Caco-2 (cell line): ENCODE measurements around the gene STAM. TPM values are rescaled to one million over a fixed set of nuclear protein-coding genes. Genes with fewer than 3 reads are reported as not detected.

Source experiments
- BruUV-seq: library from RNA; stranded (reverse); fragments of 400-500 nt; replicated peaks from 2 replicates; lab custom pipeline; 2021; lab: Mats Ljungman, UMichigan
- CTCF ChIA-PET: fragments of 300-600 bp; sonication (Branson Sonifier 250); formaldehyde crosslinking; loops from one replicate; lab custom pipeline; 2022; ENCODE audit warnings: antibody characterized with exemption; lab: Charles Lee
- POLR2A ChIA-PET: fragments of 300-600 bp; sonication (Branson Sonifier 250); formaldehyde crosslinking; loops from one replicate; lab custom pipeline; 2022; ENCODE audit warnings: antibody characterized with exemption; lab: Charles Lee
- DNase-seq, 2 experiments: peaks; one replicate each; pipeline versions ENCODE4 v3.0.0 to v3.0.0-alpha.2; 2020 to 2022
- H3K27me3 ChIP-seq: replicated peaks from 2 replicates; pipeline ENCODE4 v1.6.0; 2011; ENCODE audit warnings: low read length; ENCODE audit not compliant: control insufficient read depth, insufficient read depth
- H3K36me3 ChIP-seq: 2 replicates; pipeline ENCODE4 v1.5.1; 2011; ENCODE audit warnings: low read length; ENCODE audit not compliant: control insufficient read depth, insufficient read depth
- H3K4me1 ChIP-seq: fragments of 250-450 bp; sonication (Bioruptor Pico); 2 replicates; pipeline ENCODE4 v1.5.1; 2020; ENCODE audit warnings: mild to moderate bottlenecking
- H3K4me3 ChIP-seq: 2 replicates; pipeline ENCODE4 v1.5.1; 2011; ENCODE audit warnings: low read depth, mild to moderate bottlenecking, control low read depth, low read length
- H3K9me3 ChIP-seq: fragments of 250-450 bp; sonication (Bioruptor Pico); 2 replicates; pipeline ENCODE4 v1.5.1; 2020; ENCODE audit warnings: mild to moderate bottlenecking, moderate library complexity
- H3K27ac Mint-ChIP-seq: one replicate; pipeline ENCODE4 v1.8.0; 2022; ENCODE audit warnings: mixed read lengths; ENCODE audit not compliant: unreplicated experiment
- H3K27me3 Mint-ChIP-seq: one replicate; pipeline ENCODE4 v1.8.0; 2022; ENCODE audit warnings: mixed read lengths; ENCODE audit not compliant: insufficient read depth, unreplicated experiment
- H3K36me3 Mint-ChIP-seq: one replicate; pipeline ENCODE4 v1.8.0; 2022; ENCODE audit warnings: mild to moderate bottlenecking, mixed read lengths; ENCODE audit not compliant: insufficient read depth, unreplicated experiment
- H3K4me1 Mint-ChIP-seq: one replicate; pipeline ENCODE4 v1.8.0; 2022; ENCODE audit warnings: low read depth, mixed read lengths; ENCODE audit not compliant: unreplicated experiment
- H3K4me3 Mint-ChIP-seq: one replicate; pipeline ENCODE4 v1.8.0; 2022; ENCODE audit warnings: mild to moderate bottlenecking, moderate library complexity, mixed read lengths; ENCODE audit not compliant: unreplicated experiment
- H3K9me3 Mint-ChIP-seq: one replicate; pipeline ENCODE4 v1.8.0; 2022; ENCODE audit warnings: mixed read lengths; ENCODE audit not compliant: unreplicated experiment
- intact Hi-C: fragments of 100-400 bp; cut with micrococcal nuclease; formaldehyde crosslinking; loops from one replicate; pipeline ENCODE4 v1.10.0; 2022; ENCODE audit not compliant: unreplicated experiment
- total RNA-seq: library from RNA; stranded (reverse); gene quantifications from 2 replicates; pipeline ENCODE4 v1.2.3, GENCODE V29; 2022
- TF ChIP-seq, protein P1 (sequence below), 2 experiments: fragments of 200-600 bp in 1 of 2; IDR thresholded peaks; 1 replicate in 1 of 2; 2 replicates in 1 of 2; pipeline versions ENCODE4 v1.5.1 to v1.8.0; 2011 to 2022; ENCODE audit warnings: antibody characterized with exemption in 1 of 2, control low read depth in 1 of 2, inconsistent platforms in 1 of 2, low read depth in 1 of 2, low read length in 1 of 2, mild to moderate bottlenecking in 1 of 2, moderate library complexity in 1 of 2; ENCODE audit not compliant: insufficient read depth in 1 of 2, severe bottlenecking in 1 of 2, unreplicated experiment in 1 of 2

STAM gene
- total RNA-seq, 1 experiment from 2014 or later, result 51.9 TPM

DNA sequence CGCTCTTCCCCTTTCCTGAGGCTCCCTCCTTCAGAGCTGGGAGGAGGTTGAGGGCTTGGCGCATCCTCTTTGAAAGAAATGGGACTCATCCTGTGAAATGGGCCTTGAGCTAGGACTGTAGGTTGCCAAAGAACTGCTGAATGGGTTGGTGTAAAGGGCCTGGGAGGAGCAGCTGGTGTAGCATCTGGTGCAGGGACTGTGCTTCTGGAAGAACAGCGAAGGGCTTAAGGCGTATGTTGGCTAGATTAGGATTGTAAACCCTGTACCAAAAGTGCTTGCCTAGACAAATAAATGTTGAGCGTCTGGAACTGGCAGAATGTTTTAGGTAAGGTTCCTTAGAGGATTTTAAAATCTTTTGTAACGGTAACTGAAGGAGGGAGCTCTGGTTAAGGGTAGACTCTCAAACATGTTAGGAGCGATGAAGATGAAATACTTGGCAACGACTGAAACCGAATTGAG is 563 bp downstream of the STAM start:
- intact Hi-C loops, result loop anchor here (1.0 kb wide), 2 partner anchors 11 to 27 kb away; partner anchors contain the start of gene HACD1
- BruUV-seq, result no TSS peak
- POLR2A ChIA-PET, result interaction anchor here (0.6 to 2.9 kb wide), 9 partner anchors 11 to 443 kb away, joined by 3 to 80 read pairs (median 7); partner anchors contain the start of genes HACD1 and TRDMT1
- Mint-ChIP-seq H3K27me3 (no peaks in the 10 kb centered on the region), H3K9me3 (no peaks in the 10 kb centered on the region), H3K4me3 (peak overlapping the region; percentile 94), H3K27ac (peak overlapping the region; percentile 100), H3K36me3 (peaks cover 22% of the 10 kb centered on the region), H3K4me1 (peaks cover 22% of the 10 kb centered on the region)
- H3K9me3 ChIP-seq, result no peaks in the 10 kb centered on the region
- TF ChIP-seq, protein P1, sequence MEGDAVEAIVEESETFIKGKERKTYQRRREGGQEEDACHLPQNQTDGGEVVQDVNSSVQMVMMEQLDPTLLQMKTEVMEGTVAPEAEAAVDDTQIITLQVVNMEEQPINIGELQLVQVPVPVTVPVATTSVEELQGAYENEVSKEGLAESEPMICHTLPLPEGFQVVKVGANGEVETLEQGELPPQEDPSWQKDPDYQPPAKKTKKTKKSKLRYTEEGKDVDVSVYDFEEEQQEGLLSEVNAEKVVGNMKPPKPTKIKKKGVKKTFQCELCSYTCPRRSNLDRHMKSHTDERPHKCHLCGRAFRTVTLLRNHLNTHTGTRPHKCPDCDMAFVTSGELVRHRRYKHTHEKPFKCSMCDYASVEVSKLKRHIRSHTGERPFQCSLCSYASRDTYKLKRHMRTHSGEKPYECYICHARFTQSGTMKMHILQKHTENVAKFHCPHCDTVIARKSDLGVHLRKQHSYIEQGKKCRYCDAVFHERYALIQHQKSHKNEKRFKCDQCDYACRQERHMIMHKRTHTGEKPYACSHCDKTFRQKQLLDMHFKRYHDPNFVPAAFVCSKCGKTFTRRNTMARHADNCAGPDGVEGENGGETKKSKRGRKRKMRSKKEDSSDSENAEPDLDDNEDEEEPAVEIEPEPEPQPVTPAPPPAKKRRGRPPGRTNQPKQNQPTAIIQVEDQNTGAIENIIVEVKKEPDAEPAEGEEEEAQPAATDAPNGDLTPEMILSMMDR (IDR thresholded peaks at IDR 0.05; ENCODE audit: insufficient read depth in 1 of 2, low read depth in 1 of 2, low read length in 1 of 2, severe bottlenecking in 1 of 2, unreplicated experiment in 1 of 2), result no peak
- DNase-seq, result no peak
- 0 out of 2 replicates have a peak, but pooled peaks cover 2% of the 10 kb centered on the region for H3K36me3 ChIP-seq
- no peaks in the 10 kb centered on the region for H3K27me3 ChIP-seq
- CTCF ChIA-PET, result interaction anchor here (0.7 to 3.2 kb wide), 2 partner anchors 28 to 62 kb away, joined by 4 to 32 read pairs; partner anchors contain the start of gene HACD1
- peak overlapping the region; percentile 58 for H3K4me3 ChIP-seq
- peaks cover 11% of the 10 kb centered on the region for H3K4me1 ChIP-seq

- 0 out of 2 replicates have a peak, but pooled peaks cover 2% of the 10 kb centered on the region for H3K36me3 ChIP-seq
- H3K4me3 ChIP-seq, result peak overlapping the region; percentile 58
- no peak for DNase-seq
- H3K27ac Mint-ChIP-seq, result peak overlapping the region; percentile 100
- ChIA-PET POLR2A (interaction anchor here (2.9 kb wide), 1 partner anchor 29 kb away, joined by 80 read pairs; the partner anchor contains the start of gene HACD1), CTCF (interaction anchor here (3.2 kb wide), 1 partner anchor 29 kb away, joined by 32 read pairs; the partner anchor contains the start of gene HACD1)
- peaks cover 22% of the 10 kb centered on the region for H3K4me1 Mint-ChIP-seq
- BruUV-seq, result no TSS peak
- TF ChIP-seq, protein P1 (IDR thresholded peaks at IDR 0.05; ENCODE audit: insufficient read depth in 1 of 2, low read depth in 1 of 2, low read length in 1 of 2, severe bottlenecking in 1 of 2, unreplicated experiment in 1 of 2), result no peak
- no peaks in the 10 kb centered on the region for H3K9me3 ChIP-seq
- no peaks in the 10 kb centered on the region for H3K27me3 Mint-ChIP-seq
- intact Hi-C loops, result no loop called here
- H3K9me3 Mint-ChIP-seq, result no peaks in the 10 kb centered on the region
- H3K36me3 Mint-ChIP-seq, result peaks cover 25% of the 10 kb centered on the region
- peak overlapping the region; percentile 94 for H3K4me3 Mint-ChIP-seq
- H3K27me3 ChIP-seq, result no peaks in the 10 kb centered on the region
- H3K4me1 ChIP-seq, result peaks cover 20% of the 10 kb centered on the region
Observed at GRCh38 chr10:17645621-17646345, 1.8 kb downstream of the STAM start.

- Histone ChIP-seq H3K4me1 (peaks cover 32% of the 10 kb centered on the region), H3K9me3 (no peaks in the 10 kb centered on the region), H3K27me3 (no peaks in the 10 kb centered on the region), H3K4me3 (no peak overlapping the region), H3K36me3 (0 out of 2 replicates have a peak, but pooled peaks cover 2% of the 10 kb centered on the region)
- no peak overlapping the region for H3K4me3 Mint-ChIP-seq
- no peak for DNase-seq
- H3K27me3 Mint-ChIP-seq, result no peaks in the 10 kb centered on the region
- peaks cover 31% of the 10 kb centered on the region for H3K36me3 Mint-ChIP-seq
- no peak overlapping the region for H3K27ac Mint-ChIP-seq
- TF ChIP-seq, protein P1 (IDR thresholded peaks at IDR 0.05; ENCODE audit: insufficient read depth in 1 of 2, low read depth in 1 of 2, low read length in 1 of 2, severe bottlenecking in 1 of 2, unreplicated experiment in 1 of 2), result no peak
- H3K4me1 Mint-ChIP-seq, result peaks cover 31% of the 10 kb centered on the region
- ChIA-PET POLR2A (interaction anchor here (1.1 kb wide), 1 partner anchor 24 kb away, joined by 3 read pairs; no protein-coding TSS in a partner anchor), CTCF (interaction anchor here (1.0 kb wide), 1 partner anchor 29 kb away, joined by 5 read pairs; no protein-coding TSS in a partner anchor)
- BruUV-seq, result no TSS peak
- intact Hi-C loops, result no loop called here
- no peaks in the 10 kb centered on the region for H3K9me3 Mint-ChIP-seq
Observed at GRCh38 chr10:17647326-17647725, 3.4 kb downstream of the STAM start.
